ENCODE data around the gene NHERF2.
"Not testable (repeated sequence)": the region's sequence is repeated elsewhere in the genome, so short reads cannot be mapped to it uniquely, and the experiment has no call there.

NHERF2 gene

GRCh38 chr16:2028146-2028545, 1.4 kb downstream of the NHERF2 start:
- DNase-seq (ENCODE audit: low spot score), result no peak

- no peak for DNase-seq (ENCODE audit: low spot score)
These were observed 2.0 kb downstream of the NHERF2 start for GRCh38 chr16:2028620-2029220.

GRCh38 chr16:2029350-2029749, 2.6 kb downstream of the NHERF2 start:
- DNase-seq (ENCODE audit: low spot score), result no peak

GRCh38 chr16:2030036-2030435, 3.3 kb downstream of the NHERF2 start:
- DNase-seq (ENCODE audit: low spot score), result no peak

GRCh38 chr16:2031081-2031577, 4.4 kb downstream of the NHERF2 start:
- no peak for DNase-seq (ENCODE audit: low spot score)

- DNase-seq (ENCODE audit: low spot score), result no peak
These were observed 5.8 kb downstream of the NHERF2 start for GRCh38 chr16:2032285-2033056.

GRCh38 chr16:2033057-2033908, 6.6 kb downstream of the NHERF2 start:
- DNase-seq (ENCODE audit: low spot score), result no peak

GRCh38 chr16:2033909-2034695, 7.4 kb downstream of the NHERF2 start:
- not testable (repeated sequence) for DNase-seq (ENCODE audit: low spot score)

- DNase-seq (ENCODE audit: low spot score), result no peak
These were observed 8.2 kb downstream of the NHERF2 start for GRCh38 chr16:2034696-2035430.

- DNase-seq (ENCODE audit: low spot score), result no peak
These were observed 8.9 kb downstream of the NHERF2 start for GRCh38 chr16:2035431-2036199.

- DNase-seq (ENCODE audit: low spot score), result no peak
These were observed 9.7 kb downstream of the NHERF2 start for GRCh38 chr16:2036200-2036966.

GRCh38 chr16:2037115-2037514, 10.4 kb downstream of the NHERF2 start:
- no peak for DNase-seq (ENCODE audit: low spot score)

- no peak for DNase-seq (ENCODE audit: low spot score)
These were observed 11.1 kb downstream of the NHERF2 start for GRCh38 chr16:2037647-2038381.

- DNase-seq (ENCODE audit: low spot score), result no peak
These were observed 11.9 kb downstream of the NHERF2 start for GRCh38 chr16:2038382-2039231.

GRCh38 chr16:2039274-2040031, 12.8 kb downstream of the NHERF2 start:
- no peak for DNase-seq (ENCODE audit: low spot score)

- DNase-seq (ENCODE audit: low spot score), result no peak
These were observed 13.5 kb downstream of the NHERF2 start for GRCh38 chr16:2040041-2040786.
